ENCODE data around the gene FOXD4L4.
"Not testable (repeated sequence)": the region's sequence is repeated elsewhere in the genome, so short reads cannot be mapped to it uniquely, and the experiment has no call there.

The FOXD4L4 gene

GRCh38 chr9:65737096-65737564 lies at the start of gene FOXD4L4:
Gene FOXD4L4 (plus strand): TSS chr9:65737146. CDS start chr9:65737146, 0 bp downstream.
- H3K36me3 ChIP-seq; H3K4me1 ChIP-seq; intact Hi-C loops (cut with DNase I; ENCODE audit: low total_unique reads); H3K27me3 ChIP-seq; H3K9me3 ChIP-seq; H3K27ac ChIP-seq; H3K4me3 ChIP-seq: not testable (repeated sequence)
- DNase-seq: peak in 1 of 2 donors; percentile 41

DNA sequence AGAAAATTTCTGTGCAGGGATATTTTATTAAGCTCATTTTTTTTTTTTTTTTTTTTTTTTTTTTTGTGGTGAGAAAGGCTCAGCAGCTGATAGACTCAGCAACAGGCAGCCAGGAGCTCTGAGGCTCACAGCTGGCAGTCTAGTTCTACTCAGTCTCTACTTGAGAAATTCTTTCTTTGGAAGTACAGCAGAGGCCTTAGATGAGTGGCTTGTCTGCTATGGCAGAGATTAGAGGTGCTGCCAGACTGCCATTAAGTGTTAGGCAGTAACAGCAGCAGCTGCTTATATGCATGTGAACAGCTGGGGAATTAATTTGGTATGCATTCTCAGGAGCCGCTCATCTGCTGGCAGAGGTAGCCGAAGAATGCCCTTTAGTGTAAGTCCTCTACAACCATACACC lies 33.4 kb upstream of the FOXD4L4 start:
- DNase-seq; intact Hi-C loops (cut with DNase I; ENCODE audit: low total_unique reads); H3K4me3 ChIP-seq; H3K27ac ChIP-seq; H3K9me3 ChIP-seq; H3K36me3 ChIP-seq; H3K4me1 ChIP-seq; H3K27me3 ChIP-seq: not testable (repeated sequence)

DNA sequence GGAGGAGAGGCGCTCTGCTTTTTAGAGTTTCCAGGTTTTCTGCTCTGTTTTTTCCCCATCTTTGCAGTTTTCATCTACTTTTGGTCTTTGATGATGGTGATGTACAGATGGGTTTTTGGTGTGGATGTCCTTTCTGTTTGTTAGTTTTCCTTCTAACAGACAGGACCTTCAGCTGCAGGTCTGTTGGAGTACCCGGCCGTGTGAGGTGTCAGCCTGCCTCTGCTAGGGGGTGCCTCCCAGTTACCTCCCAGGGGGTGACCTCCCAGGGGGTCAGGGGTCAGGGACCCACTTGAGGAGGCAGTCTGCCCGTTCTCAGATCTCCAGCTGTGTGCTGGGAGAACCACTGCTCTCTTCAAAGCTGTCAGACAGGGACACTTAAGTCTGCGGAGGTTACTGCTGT lies 22.5 kb upstream of the FOXD4L4 start:
- H3K27ac ChIP-seq; DNase-seq; H3K36me3 ChIP-seq; H3K27me3 ChIP-seq; H3K9me3 ChIP-seq; H3K4me1 ChIP-seq; intact Hi-C loops (cut with DNase I; ENCODE audit: low total_unique reads); H3K4me3 ChIP-seq: not testable (repeated sequence)

GRCh38 chr9:65738133-65738532 lies 1.2 kb downstream of the FOXD4L4 start:
- intact Hi-C loops (cut with DNase I; ENCODE audit: low total_unique reads); H3K27me3 ChIP-seq; DNase-seq: not testable (repeated sequence)

More at GRCh38 chr9:65738133-65738532, 1.2 kb downstream of the FOXD4L4 start:
- H3K27ac ChIP-seq, H3K36me3 ChIP-seq, H3K9me3 ChIP-seq, H3K4me3 ChIP-seq, H3K4me1 ChIP-seq: not testable (repeated sequence)
